Measurements from ENCODE around the gene DMRT1. TPM values are rescaled to one million over a fixed set of nuclear protein-coding genes. Genes with fewer than 3 reads are reported as not detected.

DMRT1 gene

GRCh38 chr9:1014640-1015039 lies 173.1 kb downstream of the DMRT1 start:
- Histone ChIP-seq H3K23ac (ENCODE audit: low read depth, low read length, poor library complexity) (no peak overlapping the region), H2BK12ac (ENCODE audit: low read length) (no peak overlapping the region), H2BK5ac (ENCODE audit: low read length) (no peak overlapping the region), H3K4ac (ENCODE audit: low read length) (no peak overlapping the region), H3K4me1 (ENCODE audit: control insufficient read depth in 2 of 2, insufficient read depth in 1 of 2, low read depth in 1 of 2, low read length in 2 of 2) (no peaks in the 10 kb centered on the region), H2AK5ac (ENCODE audit: low read depth, low read length) (no peak overlapping the region), H4K91ac (ENCODE audit: low read depth, low read length, poor library complexity) (no peak overlapping the region), H3K27me3 (ENCODE audit: control insufficient read depth in 3 of 3, insufficient read depth in 3 of 3, low read depth in 1 of 3, low read length in 3 of 3) (no peaks in the 10 kb centered on the region), H3K36me3 (replicated peaks in 1 of 2; ENCODE audit: control insufficient read depth in 2 of 2, insufficient read depth in 2 of 2, low read length in 2 of 2) (no peaks in the 10 kb centered on the region), H3K14ac (ENCODE audit: low read length) (no peak overlapping the region), H3K18ac (ENCODE audit: low read length) (no peak overlapping the region), H2AFZ (ENCODE audit: low read length) (no peak overlapping the region), H3K9me3 (replicated peaks in 1 of 2; ENCODE audit: control insufficient read depth in 2 of 2, insufficient read depth in 1 of 2, low read depth in 1 of 2, low read length in 2 of 2) (no peaks in the 10 kb centered on the region), H2BK15ac (ENCODE audit: low read length) (no peak overlapping the region), H3K9ac (ENCODE audit: low read depth, low read length, poor library complexity) (no peak overlapping the region), H4K8ac (ENCODE audit: low read depth, low read length) (no peak overlapping the region), H2BK120ac (ENCODE audit: low read depth, low read length) (no peak overlapping the region), H3K4me3 (ENCODE audit: low read length in 2 of 2) (no peak overlapping the region), H3K4me2 (ENCODE audit: insufficient read depth, low read length, poor library complexity, severe bottlenecking) (no peak overlapping the region), H3K79me1 (ENCODE audit: low read depth, low read length) (no peaks in the 10 kb centered on the region), H3K27ac (replicated peaks; ENCODE audit: low read length) (no peak overlapping the region)
- DNase-seq (ENCODE audit: low spot score): no peak
- no CpG with 5 or more reads among the region's 2 CpGs for WGBS, 2 donors (ENCODE audit: extremely low coverage in 2 of 2, insufficient read length in 2 of 2, insufficient replicate concordance in 1 of 2)

GRCh38 chr9:1018121-1018520 lies 176.6 kb downstream of the DMRT1 start:
- no peak overlapping the region for H3K4me3 ChIP-seq (ENCODE audit: low read length in 2 of 2)
- H3K4me2 ChIP-seq (ENCODE audit: insufficient read depth, low read length, poor library complexity, severe bottlenecking): no peak overlapping the region
- no peaks in the 10 kb centered on the region for H3K4me1 ChIP-seq (ENCODE audit: control insufficient read depth in 2 of 2, insufficient read depth in 1 of 2, low read depth in 1 of 2, low read length in 2 of 2)
- no peak for DNase-seq (ENCODE audit: low spot score)
- H3K27ac ChIP-seq (replicated peaks; ENCODE audit: low read length): no peak overlapping the region
- H3K4ac ChIP-seq (ENCODE audit: low read length): no peak overlapping the region
- no peak overlapping the region for H3K18ac ChIP-seq (ENCODE audit: low read length)
- H2BK120ac ChIP-seq (ENCODE audit: low read depth, low read length): no peak overlapping the region
- H2BK5ac ChIP-seq (ENCODE audit: low read length): no peak overlapping the region
- no peak overlapping the region for H4K91ac ChIP-seq (ENCODE audit: low read depth, low read length, poor library complexity)
- H2AK5ac ChIP-seq (ENCODE audit: low read depth, low read length): no peak overlapping the region
- no peak overlapping the region for H3K23ac ChIP-seq (ENCODE audit: low read depth, low read length, poor library complexity)
- H3K14ac ChIP-seq (ENCODE audit: low read length): no peak overlapping the region
- no peak overlapping the region for H2BK12ac ChIP-seq (ENCODE audit: low read length)
- no peaks in the 10 kb centered on the region for H3K27me3 ChIP-seq (ENCODE audit: control insufficient read depth in 3 of 3, insufficient read depth in 3 of 3, low read depth in 1 of 3, low read length in 3 of 3)
- no peaks in the 10 kb centered on the region for H3K9me3 ChIP-seq (replicated peaks in 1 of 2; ENCODE audit: control insufficient read depth in 2 of 2, insufficient read depth in 1 of 2, low read depth in 1 of 2, low read length in 2 of 2)
- no peaks in the 10 kb centered on the region for H3K36me3 ChIP-seq (replicated peaks in 1 of 2; ENCODE audit: control insufficient read depth in 2 of 2, insufficient read depth in 2 of 2, low read length in 2 of 2)
- H4K8ac ChIP-seq (ENCODE audit: low read depth, low read length): no peak overlapping the region
- H2AFZ ChIP-seq (ENCODE audit: low read length): no peak overlapping the region
- no CpG with 5 or more reads among the region's 10 CpGs for WGBS, 2 donors (ENCODE audit: extremely low coverage in 2 of 2, insufficient read length in 2 of 2, insufficient replicate concordance in 1 of 2)
- H2BK15ac ChIP-seq (ENCODE audit: low read length): no peak overlapping the region
- no peak overlapping the region for H3K9ac ChIP-seq (ENCODE audit: low read depth, low read length, poor library complexity)
- no peaks in the 10 kb centered on the region for H3K79me1 ChIP-seq (ENCODE audit: low read depth, low read length)

Small RNAs within 50 kb of the gene (small RNA-seq; reads per million reads assigned to genes)
- not detected for gene RNU6-1073P (ENCODE audit: insufficient read depth)

All from neuronal stem cell (in vitro differentiated cells).